ENCODE results near the gene KRT76.

GRCh38 chr12:52792185-52793029 lies 15.3 kb upstream of the KRT76 start:
- TF ChIP-seq CTCF (IDR thresholded peaks at IDR 0.05; ENCODE audit: low read depth, low read length) = no peak
- TF ChIP-seq POLR2A (IDR thresholded peaks at IDR 0.05; ENCODE audit: extremely low read depth, insufficient read length) = no peak
- no peak for TF ChIP-seq MAX (IDR thresholded peaks at IDR 0.05; ENCODE audit: low read depth, low read length)

Data from NB4 (cell line).